ENCODE results near the gene TBL1XR1. TPM values are rescaled to one million over a fixed set of nuclear protein-coding genes. Genes with fewer than 3 reads are reported as not detected.

The TBL1XR1 gene
- total and polyA plus RNA-seq, 2 of the 4 experiments (the other 2 are of a cell fraction): 25.2 to 170 TPM

GRCh38 chr3:177186306-177186705 is 11.0 kb downstream of the TBL1XR1 start:
- no peak overlapping the region for H3K4me2 ChIP-seq (ENCODE audit: low read depth, low read length)
- no TSS peak for BruUV-seq (replicated peaks)
- no peak overlapping the region for H2AK9ac ChIP-seq (replicated peaks; ENCODE audit: low read depth, low read length, poor library complexity)
- no peak overlapping the region for H2BK15ac ChIP-seq (ENCODE audit: low read depth, low read length)
- no peak overlapping the region for H3K4ac ChIP-seq (ENCODE audit: low read depth, low read length)
- H3K27me3 ChIP-seq (ENCODE audit: control insufficient read depth, insufficient read depth, low read length): no peaks in the 10 kb centered on the region
- peaks cover 11% of the 10 kb centered on the region for H3K4me1 ChIP-seq (ENCODE audit: control insufficient read depth, insufficient read depth, low read length)
- H2AFZ ChIP-seq (replicated peaks; ENCODE audit: low read length, poor library complexity): no peak overlapping the region
- no peak overlapping the region for H3K9ac ChIP-seq (ENCODE audit: low read depth, low read length)
- ChIA-PET CTCF (no interaction called here), POLR2A (ENCODE audit: unreplicated experiment) (no interaction called here)
- H3K9me1 ChIP-seq (ENCODE audit: insufficient read depth, low read length): peaks cover 10% of the 10 kb centered on the region
- no peak overlapping the region for H4K5ac ChIP-seq (ENCODE audit: low read depth, low read length)
- H3K56ac ChIP-seq (ENCODE audit: extremely low read depth, insufficient read depth, low read length): no peak overlapping the region
- no peak overlapping the region for H3K4me3 ChIP-seq (ENCODE audit: insufficient read depth, low read depth, low read length)
- no peaks in the 10 kb centered on the region for H3K36me3 ChIP-seq (ENCODE audit: control insufficient read depth, insufficient read depth, low read length)
- no peak for DNase-seq
- no peak for ATAC-seq (ENCODE audit: low read depth)
- no peak overlapping the region for H4K91ac ChIP-seq (ENCODE audit: insufficient read depth, low read depth, low read length)
- peaks cover 86% of the 10 kb centered on the region for H4K20me1 ChIP-seq (ENCODE audit: insufficient read depth, low read length)
- no peak overlapping the region for H2AK5ac ChIP-seq (ENCODE audit: low read depth, low read length)
- TF ChIP-seq MXI1 (IDR thresholded peaks at IDR 0.05; ENCODE audit: borderline replicate concordance, low read depth, low read length): no peak
- TF ChIP-seq FOS (IDR thresholded peaks at IDR 0.05; ENCODE audit: low read depth, low read length): no peak
- no peak for TF ChIP-seq MAFK (IDR thresholded peaks at IDR 0.05; ENCODE audit: low read depth, low read length)
- no peak for TF ChIP-seq SMC3 (IDR thresholded peaks at IDR 0.05; ENCODE audit: low read depth, low read length)
- no peak for TF ChIP-seq RCOR1 (IDR thresholded peaks at IDR 0.05; ENCODE audit: insufficient replicate concordance, low read length)
- no peak for TF ChIP-seq CHD1 (IDR thresholded peaks at IDR 0.05; ENCODE audit: low read depth, low read length)
- TF ChIP-seq CEBPB (IDR thresholded peaks at IDR 0.05; ENCODE audit: low read depth, low read length): no peak
- no peak for TF ChIP-seq CTCF (conservative IDR thresholded peaks at IDR 0.05; ENCODE audit: low read depth, low read length)
- no peak for TF ChIP-seq RFX5 (IDR thresholded peaks at IDR 0.05; ENCODE audit: low read depth, low read length)
- TF ChIP-seq BHLHE40 (IDR thresholded peaks at IDR 0.05; ENCODE audit: low read depth, low read length): no peak
- TF ChIP-seq MAZ (IDR thresholded peaks at IDR 0.05; ENCODE audit: borderline replicate concordance, low read depth, low read length): no peak
- TF ChIP-seq USF2 (IDR thresholded peaks at IDR 0.05; ENCODE audit: low read depth, low read length): no peak
- TF ChIP-seq ELK1 (IDR thresholded peaks at IDR 0.05; ENCODE audit: borderline replicate concordance, low read depth, low read length): no peak
- TF ChIP-seq POLR2A (IDR thresholded peaks at IDR 0.05; ENCODE audit: low read depth, low read length): no peak
- no peak for TF ChIP-seq NFE2L2 (IDR thresholded peaks at IDR 0.05; ENCODE audit: low read depth, low read length)
- TF ChIP-seq RAD21 (IDR thresholded peaks at IDR 0.05; ENCODE audit: low read length): no peak
- no peaks in the 10 kb centered on the region for H3K9me3 ChIP-seq (ENCODE audit: control insufficient read depth, insufficient read depth, low read length)
- dilution Hi-C loops (cut with HindIII; ENCODE audit: low sequenced_read_pairs, unreplicated experiment): no loop called here
- no peak overlapping the region for H4K8ac ChIP-seq (ENCODE audit: low read depth in 2 of 2, low read length in 2 of 2)
- no peak overlapping the region for H2BK120ac ChIP-seq (ENCODE audit: low read depth, low read length)
- peaks cover 4 to 44% of the 10 kb centered on the region in 2 experiments; a peak in 3 of 4 replicates for H3K79me1 ChIP-seq (ENCODE audit: low read depth in 1 of 2, low read length in 2 of 2)
- H3K14ac ChIP-seq (replicated peaks; ENCODE audit: low read depth, low read length): no peak overlapping the region
- no peak overlapping the region for H2BK5ac ChIP-seq (ENCODE audit: low read depth, low read length, poor library complexity, severe bottlenecking)
- H2BK20ac ChIP-seq (ENCODE audit: low read depth, low read length): no peak overlapping the region
- WGBS, 2 experiments (ENCODE audit: extremely low coverage in 2 of 2, insufficient read length in 1 of 2): no CpG with 5 or more reads among the region's 1 CpG
- no peak overlapping the region for H3K18ac ChIP-seq (ENCODE audit: low read depth, low read length)
- intact Hi-C loops (cut with micrococcal nuclease): no loop called here
- H3K27ac ChIP-seq (ENCODE audit: insufficient read depth, low read length): no peak overlapping the region
- in situ Hi-C loops (cut with MboI; ENCODE audit: low sequenced_read_pairs): loop anchor here (10.0 kb wide), 1 partner anchor 1138 kb away; no protein-coding TSS in a partner anchor
- H3K23ac ChIP-seq (ENCODE audit: low read depth, low read length): no peak overlapping the region

All from IMR-90 (cell line).